ENCODE measurements around the gene SCP2.
A peak's percentile ranks its signal among the peaks of the same experiment; 100 is the strongest.

SCP2 gene

DNA sequence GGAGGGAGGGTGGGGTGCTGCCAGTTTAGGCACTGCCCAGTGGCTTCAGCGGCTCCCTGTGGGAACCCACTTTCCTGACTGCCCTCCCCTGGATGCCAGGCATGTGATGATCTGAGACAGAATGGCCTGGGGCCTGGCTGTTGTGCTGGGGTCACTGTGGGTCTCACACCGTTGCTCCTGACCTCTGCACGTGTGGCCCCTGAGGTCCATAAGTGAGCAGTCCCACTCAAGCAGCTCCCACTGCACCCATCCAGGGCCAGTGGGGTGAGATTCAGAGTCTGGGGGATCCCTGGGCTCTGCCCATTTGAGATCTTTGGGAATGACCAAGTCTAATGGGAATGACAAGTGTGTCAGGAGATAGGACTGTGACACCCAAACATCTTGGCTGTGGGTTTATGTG is 153.0 kb downstream of the SCP2 start:
- DNase-seq (ENCODE audit: low spot score) = no peak

DNA sequence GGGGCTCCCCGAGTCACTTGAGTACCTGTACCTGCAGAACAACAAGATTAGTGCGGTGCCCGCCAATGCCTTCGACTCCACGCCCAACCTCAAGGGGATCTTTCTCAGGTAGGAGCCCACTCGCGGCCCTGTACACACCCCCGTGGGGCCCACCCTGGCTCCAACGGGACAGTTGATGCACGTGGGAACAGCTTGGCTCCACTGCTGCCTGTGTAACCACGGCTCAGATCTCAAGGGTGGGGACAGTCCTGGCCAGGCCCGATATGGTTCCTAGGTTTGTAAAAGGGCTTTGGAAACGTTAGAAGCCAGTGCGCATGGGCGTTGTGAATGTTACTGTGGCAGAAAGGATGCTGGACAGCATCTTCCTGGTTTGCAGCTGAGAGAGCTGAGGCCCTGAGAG is 153.7 kb downstream of the SCP2 start:
- DNase-seq (ENCODE audit: low spot score) (no peak), FAIRE-seq (no peak)

More for the DNA sequence above, 153.0 kb downstream of the SCP2 start:
- FAIRE-seq = no peak

DNA sequence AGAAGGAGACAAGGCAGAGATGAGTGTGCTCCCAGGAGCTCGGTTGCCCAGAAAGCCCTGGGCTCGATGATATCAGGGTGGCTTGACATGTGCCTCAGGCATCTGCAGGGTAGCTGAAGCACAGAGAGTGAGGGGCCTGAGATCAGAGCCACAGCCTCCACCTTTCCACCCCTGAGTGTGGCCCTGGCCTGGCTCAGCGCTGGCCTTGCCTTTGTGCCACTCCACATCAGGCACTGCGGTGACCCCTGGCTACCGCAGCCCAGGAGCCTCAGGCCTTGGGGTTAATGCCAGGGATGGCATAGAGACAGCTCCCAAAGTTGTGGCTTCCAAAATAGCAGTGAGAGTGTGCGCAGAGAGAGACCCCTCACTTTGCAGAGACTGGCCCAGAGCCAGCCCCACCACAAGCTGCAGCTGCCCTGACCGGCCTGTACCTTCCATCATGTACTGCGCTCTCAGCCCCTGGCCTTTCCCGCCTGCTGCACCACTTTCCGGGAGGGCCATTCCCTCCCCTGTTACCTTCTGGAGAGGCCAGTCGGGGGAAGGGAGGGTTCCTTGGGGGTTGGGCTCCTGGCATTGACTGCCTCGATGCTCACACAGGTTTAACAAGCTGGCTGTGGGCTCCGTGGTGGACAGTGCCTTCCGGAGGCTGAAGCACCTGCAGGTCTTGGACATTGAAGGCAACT is 154.4 kb downstream of the SCP2 start:
- FAIRE-seq = no peak
- DNase-seq (ENCODE audit: low spot score) = no peak

DNA sequence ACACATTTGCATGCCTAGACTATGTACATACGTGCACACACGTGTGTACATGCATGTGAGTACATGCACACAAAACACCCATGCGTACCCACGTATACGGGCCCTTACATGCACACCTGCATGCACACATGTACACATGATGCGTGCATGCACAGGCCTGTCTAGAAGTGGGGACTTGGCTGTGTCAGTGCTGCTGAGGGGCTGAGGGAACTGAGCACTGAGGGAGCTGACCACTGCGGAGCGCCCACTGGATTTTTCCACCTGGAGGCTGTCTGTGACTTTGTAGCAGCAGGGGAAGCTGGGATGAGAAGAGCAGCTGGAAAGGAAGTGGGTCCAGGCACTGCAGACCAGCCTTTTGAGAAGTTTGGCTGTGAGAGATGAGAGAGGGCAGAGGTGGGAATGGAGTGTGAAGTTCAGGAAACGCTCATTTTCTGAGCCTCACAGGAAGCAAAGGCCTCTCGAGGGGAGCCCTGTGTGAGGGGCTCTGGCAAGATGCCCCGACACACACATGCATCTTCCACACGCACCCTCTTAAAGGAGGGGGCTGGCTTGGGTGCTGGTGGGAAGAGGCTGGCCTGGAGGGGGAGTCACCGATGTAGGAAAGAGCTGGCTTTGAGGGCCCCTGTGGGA is 155.9 kb downstream of the SCP2 start:
- no peak for FAIRE-seq
- DNase-seq (ENCODE audit: low spot score) = no peak

DNA sequence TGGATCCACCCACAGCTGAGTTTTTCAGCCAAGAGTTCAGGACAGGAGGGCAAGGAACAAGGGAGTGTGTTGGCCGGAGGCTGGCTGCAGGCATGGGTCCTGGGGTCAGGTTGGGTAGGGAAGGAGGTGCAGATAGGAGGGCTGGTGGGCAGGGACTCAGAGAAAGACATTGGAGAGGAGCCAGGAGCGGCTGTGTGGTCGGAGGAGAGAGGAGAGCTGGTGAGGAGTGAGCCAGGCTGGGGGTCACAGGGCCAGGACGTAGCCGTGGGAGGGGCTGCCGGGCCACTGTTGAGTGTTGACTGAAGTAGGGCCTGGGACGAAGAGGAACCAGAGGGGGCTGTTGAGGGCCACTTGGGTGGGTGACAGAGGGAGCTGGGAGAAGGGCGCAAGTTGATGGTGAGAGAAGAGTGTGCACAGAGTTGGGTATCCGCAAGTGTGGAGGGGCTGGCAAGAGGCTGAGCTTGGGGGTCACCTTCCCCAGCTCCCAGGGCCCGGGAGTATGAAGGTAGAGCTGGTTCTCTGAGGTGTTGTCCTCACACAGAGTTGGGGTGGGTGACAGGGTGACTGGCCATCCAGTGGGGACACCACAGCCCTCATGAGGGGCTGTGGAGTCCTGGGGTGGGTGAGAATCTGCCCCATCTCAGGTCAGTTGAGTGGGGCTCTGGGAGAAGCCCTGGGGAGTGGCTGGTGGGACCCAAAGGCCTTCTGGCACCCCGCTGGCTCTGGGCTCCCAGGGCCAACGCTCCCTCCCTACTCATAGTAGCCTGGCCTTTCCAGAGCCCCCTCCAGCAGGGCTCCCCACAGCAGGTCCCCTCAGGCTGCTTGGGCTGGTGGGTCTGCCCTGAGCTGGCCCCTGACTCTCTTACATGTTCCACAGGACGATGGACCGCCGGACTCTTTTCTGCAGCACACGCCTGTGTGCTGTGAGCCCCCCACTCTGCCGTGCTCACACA is 156.8 kb downstream of the SCP2 start:
- DNase-seq (ENCODE audit: low spot score) (no peak), FAIRE-seq (no peak)

DNA sequence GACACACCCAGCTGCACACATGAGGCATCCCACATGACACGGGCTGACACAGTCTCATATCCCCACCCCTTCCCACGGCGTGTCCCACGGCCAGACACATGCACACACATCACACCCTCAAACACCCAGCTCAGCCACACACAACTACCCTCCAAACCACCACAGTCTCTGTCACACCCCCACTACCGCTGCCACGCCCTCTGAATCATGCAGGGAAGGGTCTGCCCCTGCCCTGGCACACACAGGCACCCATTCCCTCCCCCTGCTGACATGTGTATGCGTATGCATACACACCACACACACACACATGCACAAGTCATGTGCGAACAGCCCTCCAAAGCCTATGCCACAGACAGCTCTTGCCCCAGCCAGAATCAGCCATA is 157.5 kb downstream of the SCP2 start:
- no peak for DNase-seq (ENCODE audit: low spot score)
- FAIRE-seq = no peak

DNA sequence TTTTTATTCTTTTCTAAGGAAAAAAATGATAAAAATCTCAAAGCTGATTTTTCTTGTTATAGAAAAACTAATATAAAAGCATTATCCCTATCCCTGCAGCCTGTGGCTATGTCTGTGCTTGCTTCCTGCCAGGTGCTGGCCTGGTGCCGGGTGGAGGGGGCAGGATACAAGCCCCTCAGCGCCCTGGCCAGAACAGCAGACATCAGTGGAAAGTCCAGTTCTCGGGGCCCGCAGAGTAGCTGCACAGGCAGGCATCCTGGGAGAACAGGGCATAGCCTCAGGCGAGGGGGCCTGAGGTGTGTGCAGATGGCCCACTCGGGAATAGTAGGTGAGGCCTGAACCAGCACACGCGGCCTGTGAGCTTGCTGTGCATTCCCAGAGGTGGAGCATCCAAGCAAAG is 158.3 kb downstream of the SCP2 start:
- FAIRE-seq = no peak
- no peak for DNase-seq (ENCODE audit: low spot score)

DNA sequence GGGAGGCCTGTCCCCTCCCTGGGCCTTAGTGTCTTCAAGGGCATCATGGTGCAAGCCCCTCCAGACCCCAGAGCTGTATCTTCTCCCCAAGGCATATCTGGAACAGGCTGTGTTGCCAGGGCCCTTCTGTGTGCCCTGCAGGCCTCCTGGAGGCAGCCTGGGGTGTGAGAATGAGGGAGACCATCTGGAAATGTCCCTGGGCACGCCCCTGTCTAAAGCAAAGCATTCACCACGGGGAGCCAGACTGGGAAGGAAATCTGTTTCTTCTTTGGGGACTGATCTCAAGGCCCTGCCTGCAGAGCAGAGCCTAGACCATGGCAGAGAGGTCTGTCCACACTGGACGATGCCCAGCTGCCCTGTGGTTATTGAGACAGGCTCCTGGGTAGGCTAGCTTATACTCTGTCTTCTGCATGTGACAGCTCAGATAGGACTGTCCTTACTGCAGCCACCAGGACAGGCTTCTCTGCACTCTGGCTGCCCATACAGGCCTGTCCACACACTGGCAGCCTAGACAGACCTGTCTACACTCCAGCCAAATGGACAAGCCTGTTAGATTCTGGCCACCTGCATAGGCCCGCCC is 159.5 kb downstream of the SCP2 start:
- DNase-seq (ENCODE audit: low spot score) (no peak), FAIRE-seq (no peak)

DNA sequence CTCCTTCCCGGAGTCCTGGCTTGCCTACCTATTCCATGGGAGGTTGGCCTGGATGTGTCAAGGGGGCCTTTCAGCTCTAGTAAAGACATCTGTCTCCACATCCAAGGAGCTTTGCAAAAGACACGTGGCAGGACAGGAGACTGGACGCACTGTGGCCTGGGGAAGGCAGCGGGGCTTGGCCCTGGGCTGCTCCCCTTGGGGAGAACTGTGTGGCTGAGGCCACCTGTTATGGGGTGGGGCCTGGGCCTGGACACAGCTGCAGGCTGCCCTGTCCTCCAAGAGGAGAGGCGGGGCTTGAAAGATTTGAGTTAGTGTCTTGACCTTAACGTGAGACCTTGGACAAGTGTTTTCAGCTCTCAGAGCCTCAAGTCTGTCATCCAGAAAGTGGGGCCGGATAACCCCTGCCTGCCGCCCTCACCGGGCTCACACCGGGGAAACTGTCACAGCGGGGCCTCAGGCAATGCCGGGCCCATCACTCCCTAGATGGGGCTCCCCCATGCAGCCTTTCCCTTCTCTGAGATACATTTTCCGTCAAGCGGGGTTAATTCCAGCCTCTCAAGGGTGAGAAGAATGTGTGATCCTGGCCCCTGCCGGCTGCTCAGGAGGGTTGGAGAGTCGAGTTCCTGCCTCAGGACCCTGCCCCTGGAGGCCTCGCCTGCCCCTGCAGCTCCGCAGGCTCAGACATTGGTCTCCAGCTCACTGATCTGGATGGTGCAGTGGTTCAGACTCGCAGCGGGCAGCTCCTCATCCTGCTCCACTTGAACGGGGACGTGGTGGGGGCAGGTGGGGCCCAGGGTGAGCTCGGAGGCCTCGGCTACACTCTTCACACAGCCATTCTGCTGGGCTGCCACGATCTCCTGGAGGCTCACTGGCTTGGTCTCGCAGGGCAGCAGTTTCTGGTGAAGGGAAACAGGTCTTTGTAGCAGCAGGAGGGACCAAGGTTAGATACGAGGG is 160.5 kb downstream of the SCP2 start:
- FAIRE-seq (no peak), DNase-seq (ENCODE audit: low spot score) (no peak)

DNA sequence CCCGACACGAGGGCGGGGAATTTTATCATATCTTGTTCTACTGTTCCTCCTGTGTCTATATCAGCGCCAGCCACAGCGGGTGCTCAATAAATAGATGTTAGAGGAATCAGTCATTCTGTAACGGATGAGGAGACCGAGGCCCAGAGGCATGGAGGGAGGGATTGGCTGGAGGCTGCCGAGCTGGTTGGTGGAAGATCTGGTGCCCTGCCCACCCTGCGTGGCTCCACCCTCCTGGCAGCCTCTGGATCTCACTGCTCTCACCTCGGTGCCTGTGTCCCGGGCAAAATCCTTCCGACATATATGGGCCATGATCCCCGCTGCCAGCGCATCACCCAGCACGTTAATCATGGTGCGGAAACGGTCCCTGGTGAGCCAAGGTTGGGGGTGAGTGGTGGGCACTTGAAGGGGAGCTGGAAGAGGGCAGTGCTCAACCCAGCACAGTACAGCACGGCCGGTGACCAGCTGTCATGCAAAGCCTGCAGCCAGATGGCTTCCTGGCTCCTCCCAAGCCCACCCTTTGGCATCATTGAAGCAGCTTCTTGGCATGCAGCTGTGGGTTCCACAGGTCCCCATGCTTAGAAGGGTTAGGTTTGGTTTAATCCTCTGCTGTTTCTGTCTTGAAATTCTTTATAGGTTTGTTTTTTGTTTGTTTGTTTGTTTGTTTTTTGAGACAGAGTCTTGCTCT is 161.7 kb downstream of the SCP2 start:
- DNase-seq (ENCODE audit: low spot score) (no peak), FAIRE-seq (no peak)

DNA sequence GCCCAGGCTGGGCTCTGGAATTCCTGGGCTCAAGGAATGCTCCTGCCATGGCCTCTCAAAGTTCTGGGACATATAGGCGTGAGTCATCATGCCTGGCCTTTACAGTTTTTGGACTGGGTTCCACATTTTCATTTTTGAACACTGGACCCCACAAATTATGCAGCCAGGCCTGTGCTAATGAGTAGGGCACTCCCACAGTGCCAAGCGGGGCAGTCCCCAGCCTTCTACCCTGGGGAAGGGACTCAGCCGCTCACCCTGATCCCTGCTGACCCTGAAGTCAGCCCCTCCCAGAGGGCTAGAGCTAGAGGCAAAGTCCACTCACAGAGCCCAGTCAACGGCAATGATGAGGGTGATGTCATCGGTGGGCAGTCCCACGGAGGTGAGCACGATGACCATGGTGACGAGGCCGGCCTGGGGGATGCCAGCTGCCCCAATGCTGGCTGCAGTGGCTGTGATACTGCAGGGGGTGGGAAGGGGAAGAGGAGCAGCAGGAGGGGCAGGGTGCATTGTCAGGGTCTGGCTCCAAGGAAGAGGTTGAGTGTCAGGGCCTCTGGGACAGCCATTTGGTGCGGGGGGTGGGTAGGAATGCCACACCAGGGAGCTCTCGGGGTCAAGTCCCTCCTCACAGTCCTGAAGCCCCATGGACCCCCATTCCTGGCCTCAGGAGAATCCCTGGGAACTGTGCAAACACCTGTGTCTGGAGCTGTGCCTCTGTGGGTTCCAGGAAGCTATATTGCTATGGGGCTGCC is 162.6 kb downstream of the SCP2 start:
- FAIRE-seq (no peak), DNase-seq (ENCODE audit: low spot score) (peak; percentile 32)

DNA sequence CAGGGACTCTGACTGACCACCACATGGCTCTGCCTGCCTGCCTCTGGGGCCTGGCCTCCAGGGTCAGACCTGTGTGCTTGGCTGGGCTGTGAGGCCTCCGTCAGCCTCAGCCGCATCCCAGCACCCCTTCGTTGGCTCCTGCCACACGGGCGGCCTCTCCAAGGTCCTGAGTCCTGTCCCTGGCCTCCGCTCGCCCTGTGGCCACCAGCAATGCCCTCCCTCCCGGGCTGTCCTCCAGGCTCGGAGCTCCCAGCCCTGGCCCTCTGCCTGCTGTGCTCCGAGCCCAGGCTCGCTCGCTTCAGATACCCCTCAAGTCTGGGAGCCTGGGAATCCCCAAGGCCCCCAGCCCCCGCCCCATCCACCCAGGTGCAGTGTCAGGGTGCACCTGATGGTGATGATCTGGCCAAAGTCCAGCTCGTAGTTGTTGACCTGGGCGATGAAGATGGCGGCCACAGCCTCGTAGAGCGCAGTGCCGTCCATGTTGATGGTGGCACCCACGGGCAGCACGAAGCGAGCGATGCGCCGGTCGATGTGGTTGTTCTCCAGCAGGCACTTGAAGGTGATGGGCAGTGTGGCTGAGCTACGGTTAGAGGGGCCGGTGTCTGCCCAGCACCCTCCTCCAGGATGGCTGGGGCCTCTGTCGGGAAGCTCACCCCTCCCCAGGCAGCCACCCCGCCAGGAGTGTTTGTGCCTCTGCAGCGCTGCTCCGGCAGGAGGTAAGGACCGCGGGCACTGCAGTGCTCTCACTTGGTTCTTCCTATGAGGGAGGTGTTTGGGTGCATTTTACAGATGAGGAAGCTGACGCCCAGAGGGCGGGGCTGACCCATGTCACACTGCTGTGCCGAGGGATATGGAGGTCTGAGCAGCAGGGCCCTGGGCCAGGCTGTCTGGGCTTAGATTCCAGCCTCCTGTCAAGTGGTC is 163.4 kb downstream of the SCP2 start:
- no peak for DNase-seq (ENCODE audit: low spot score)
- FAIRE-seq = no peak

DNA sequence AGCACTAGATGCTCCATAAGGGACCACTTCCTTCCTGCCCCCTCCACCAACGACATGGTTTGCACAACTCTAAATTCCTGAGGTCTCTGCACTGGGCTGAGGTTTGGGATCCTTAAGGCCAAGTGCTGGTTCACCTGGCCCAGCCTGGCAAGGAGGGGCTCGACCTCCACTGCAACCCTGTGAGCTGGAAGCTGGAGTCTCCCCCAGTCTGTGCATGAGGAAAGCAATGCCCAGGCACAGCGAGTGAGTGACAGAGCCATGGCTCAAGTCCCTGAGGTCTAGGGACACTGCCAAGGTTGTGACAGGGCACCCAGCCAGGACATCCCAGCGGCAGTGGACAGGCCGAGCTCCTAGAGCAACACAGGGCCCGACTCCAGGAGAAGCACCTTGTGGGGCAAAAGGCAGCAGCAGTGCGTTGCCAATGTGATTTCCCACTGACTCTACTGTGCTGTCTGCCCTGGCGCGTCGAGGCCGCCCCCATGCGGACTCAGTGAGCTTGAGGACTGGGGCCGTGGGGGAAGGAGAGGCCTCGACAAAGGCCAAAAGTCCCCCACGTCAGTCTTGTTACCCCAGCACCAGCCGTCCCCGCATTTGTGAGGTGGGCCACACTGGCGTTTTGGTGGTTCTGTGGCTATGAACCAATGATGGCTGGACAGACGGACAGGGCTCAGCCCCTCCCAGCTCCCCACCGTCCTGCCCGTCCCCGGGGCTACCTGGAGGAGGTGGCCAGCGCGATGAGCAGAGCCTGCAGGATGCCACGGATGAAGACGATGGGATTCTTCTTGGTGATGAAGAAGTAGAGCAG is 165.0 kb downstream of the SCP2 start:
- FAIRE-seq (no peak), DNase-seq (ENCODE audit: low spot score) (peak; percentile 19)

DNA sequence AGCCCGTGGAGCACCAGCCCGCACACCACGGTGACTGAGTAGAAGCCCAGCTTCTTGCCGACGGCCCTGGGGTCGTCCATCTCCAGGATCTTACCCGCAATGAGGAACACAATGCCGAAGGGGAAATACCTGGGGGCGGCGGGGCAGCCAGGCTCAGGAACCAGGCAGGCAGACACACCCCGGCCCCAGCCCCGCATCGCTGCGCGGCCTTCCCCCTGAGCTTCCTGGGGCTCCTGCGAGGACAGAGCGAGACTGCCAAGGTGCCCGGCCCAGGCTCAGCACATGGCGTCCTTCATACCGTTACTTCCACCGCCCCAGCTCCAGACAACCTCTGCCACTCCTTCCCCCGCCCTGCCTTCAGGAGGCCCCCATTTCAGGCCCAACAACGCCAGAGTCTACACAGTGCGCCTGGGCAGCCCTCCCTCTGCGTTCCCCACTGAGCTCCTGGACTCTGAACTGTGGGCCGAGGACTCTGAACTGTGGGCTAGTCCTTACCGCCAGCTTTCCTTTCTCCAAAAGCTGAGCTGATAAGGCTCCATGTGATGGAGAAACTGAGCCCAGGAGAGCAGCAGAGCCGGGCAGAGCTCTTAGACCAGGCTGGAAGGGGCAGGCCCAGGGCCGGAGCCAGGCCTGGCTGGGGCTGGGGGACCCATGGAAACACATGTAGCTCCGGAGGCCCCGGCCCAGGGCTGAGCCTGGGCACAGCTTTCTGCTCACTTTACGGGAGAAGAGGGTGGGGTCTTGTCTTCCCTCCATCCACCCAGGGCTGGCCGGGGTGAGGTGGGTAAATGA is 165.8 kb downstream of the SCP2 start:
- no peak for DNase-seq (ENCODE audit: low spot score)
- no peak for FAIRE-seq

DNA sequence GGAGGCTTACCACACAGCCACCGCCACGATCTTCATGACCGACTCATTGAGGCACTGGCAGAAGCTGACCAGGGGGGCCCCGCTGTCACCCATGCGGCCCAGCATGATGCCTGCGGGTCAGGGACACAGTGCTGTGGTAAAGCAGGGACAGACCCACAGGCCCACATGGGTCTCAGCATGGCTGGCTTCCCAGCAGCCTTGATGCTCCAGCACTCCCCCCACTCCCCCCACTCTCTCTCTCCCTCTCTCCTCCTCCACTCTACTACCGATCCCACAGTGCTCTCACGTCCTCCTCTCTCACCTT is 166.3 kb downstream of the SCP2 start:
- no peak for DNase-seq (ENCODE audit: low spot score)
- no peak for FAIRE-seq

DNA sequence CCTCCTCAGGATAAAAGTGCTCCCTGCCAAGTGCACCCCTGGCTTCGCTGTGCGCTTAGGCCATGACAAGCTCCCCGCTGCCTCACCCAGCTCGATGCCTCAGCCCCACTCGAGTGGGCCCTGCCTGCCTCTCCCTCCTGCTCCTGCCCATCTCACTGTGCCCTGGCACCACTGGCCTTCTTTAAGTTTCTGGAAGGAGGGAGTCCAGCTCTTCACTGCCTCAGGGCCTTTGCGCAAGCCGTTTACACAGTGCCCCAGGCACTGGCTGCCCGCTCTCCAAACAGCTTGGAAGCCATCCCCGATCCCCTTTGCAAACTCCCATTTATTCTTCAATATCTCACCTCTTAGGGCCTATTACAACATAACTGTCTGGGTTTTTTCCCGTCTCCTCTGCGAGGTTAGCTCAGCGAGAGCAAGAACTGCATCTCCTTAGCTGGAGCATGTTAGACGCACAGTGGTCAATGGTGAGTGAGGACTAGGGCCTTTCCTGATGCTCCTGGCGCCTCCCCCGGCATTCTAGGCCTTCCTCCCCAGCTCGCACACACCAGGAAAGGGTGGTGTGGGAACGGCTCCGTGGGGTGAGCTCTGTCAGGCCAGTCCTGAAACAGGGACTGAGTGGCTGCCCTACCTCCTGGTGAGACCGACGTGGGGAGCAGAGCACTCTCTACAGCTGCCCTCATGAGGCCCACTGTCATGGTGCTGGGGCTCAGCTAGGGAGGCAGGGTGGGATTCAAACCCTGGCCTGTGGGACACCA is 166.9 kb downstream of the SCP2 start:
- FAIRE-seq = no peak

More for the DNA sequence above, 166.9 kb downstream of the SCP2 start:
- no peak for DNase-seq (ENCODE audit: low spot score)

Data from RCC 7860 (cell line).